K562 (cell line): ENCODE data around the gene FAM83E. TPM values are rescaled to one million over a fixed set of nuclear protein-coding genes. Genes with fewer than 3 reads are reported as not detected.

ENCODE experiments used
- BRF1 ChIP-seq: IDR thresholded peaks from 3 replicates; pipeline ENCODE4 v1.6.1; 2011; ENCODE audit warnings: borderline replicate concordance, mild to moderate bottlenecking; ENCODE audit not compliant: insufficient read length; ENCODE audit errors: extremely low read depth
- KLF1 ChIP-seq: fragments of 450-650 bp; IDR thresholded peaks from 2 replicates; pipeline ENCODE4 v1.6.1; 2016; ENCODE audit warnings: missing genetic modification characterization, missing compliant biosample characterization
- L3MBTL2 ChIP-seq: fragments of 450-650 bp; IDR thresholded peaks from 2 replicates; pipeline ENCODE4 v1.6.1; 2016; ENCODE audit warnings: mild to moderate bottlenecking, moderate library complexity
- LEF1 ChIP-seq: fragments of 450-650 bp; IDR thresholded peaks from 2 replicates; pipeline ENCODE4 v1.6.1; 2016; ENCODE audit warnings: mild to moderate bottlenecking
- MCM3 ChIP-seq: fragments of 450-650 bp; IDR thresholded peaks from 2 replicates; pipeline ENCODE4 v1.6.1; 2016
- MCM7 ChIP-seq, 2 experiments: fragments of 450-650 bp; IDR thresholded peaks; 2 replicates each; pipeline ENCODE4 v1.6.1; 2016 to 2018
- NCOA1 ChIP-seq: fragments of 450-650 bp; IDR thresholded peaks from 2 replicates; pipeline ENCODE4 v1.6.1; 2016; ENCODE audit warnings: low read depth
- NFATC3 ChIP-seq: fragments of 450-650 bp; IDR thresholded peaks from 2 replicates; pipeline ENCODE4 v1.6.1; 2017; ENCODE audit warnings: mild to moderate bottlenecking
- PHF20 ChIP-seq: fragments of 450-650 bp; IDR thresholded peaks from 2 replicates; pipeline ENCODE4 v1.6.1; 2018; ENCODE audit not compliant: partially characterized antibody
- PML ChIP-seq: IDR thresholded peaks from 2 replicates; pipeline ENCODE4 v1.6.1; 2012; ENCODE audit warnings: low read length, inconsistent platforms
- PTBP1 ChIP-seq: fragments of 200-400 bp; formaldehyde crosslinking; IDR thresholded peaks from 2 replicates; pipeline ENCODE4 v1.6.1; 2017; ENCODE audit warnings: low read depth, low read length
- RBBP5 ChIP-seq: fragments of 200-600 bp; sonication (generic); IDR thresholded peaks from 2 replicates; pipeline ENCODE4 v1.6.1; 2012; ENCODE audit warnings: borderline replicate concordance, mild to moderate bottlenecking, low read length, control low read depth, inconsistent platforms; ENCODE audit not compliant: insufficient read depth, poor library complexity, severe bottlenecking
- SRF ChIP-seq, 2 experiments: fragments of 250-450, 450-650 bp in 1 of 2; sonication (Bioruptor Pico) in 1 of 2; sonication (generic) in 1 of 2; formaldehyde crosslinking; IDR thresholded peaks; 2 replicates each; pipeline versions ENCODE4 v1.5.0 to v1.5.1; 2020 to 2022; ENCODE audit warnings: mild to moderate bottlenecking in 1 of 2, missing genetic modification reagents in 1 of 2
- TRIM24 ChIP-seq, 2 experiments: fragments of 450-650 bp; IDR thresholded peaks; 2 replicates each; pipeline ENCODE4 v1.6.1; 2016
- ZEB2 ChIP-seq: fragments of 450-650 bp; IDR thresholded peaks from 2 replicates; pipeline ENCODE4 v1.6.1; 2016
- ZNF212 ChIP-seq: fragments of 450-650 bp; formaldehyde crosslinking; IDR thresholded peaks from 2 replicates; pipeline ENCODE4 v1.4.0; 2020; ENCODE audit warnings: mild to moderate bottlenecking
- polyA plus RNA-seq, 8 experiments: library from polyadenylated mRNA; depleted of rRNA in 4 of 8; stranded (reverse) in 5 of 8; unstranded in 3 of 8; fragments of >200 nt; fragmentation: Nextera tagmentation in 2 of 8; fragmentation: Illumina TruSeq in 1 of 8; extraction: Ambion mirVana in 2 of 8; extraction: Trizol in 1 of 8; gene quantifications; 2 replicates each; pipeline versions ENCODE4 v1.2.1 to v1.2.3, GENCODE V29; 2011 to 2014; ENCODE audit warnings: inconsistent platforms in 1 of 8, missing spikeins in 1 of 8
- total RNA-seq, 7 experiments: library from RNA; depleted of rRNA in 6 of 7; stranded (reverse); fragments of >200 nt in 6 of 7; fragmentation: Illumina TruSeq in 2 of 7; extraction: Trizol in 2 of 7; gene quantifications; 2 replicates each; pipeline versions ENCODE4 v1.2.1 to v1.2.3, GENCODE V29; 2011 to 2021; ENCODE audit warnings: low replicate concordance in 1 of 7
- TF ChIP-seq, protein P1 (sequence below): IDR thresholded peaks from 2 replicates; pipeline ENCODE4 v1.6.1; 2016; ENCODE audit warnings: missing genetic modification characterization, missing compliant biosample characterization
- TF ChIP-seq, protein P2 (sequence below): fragments of 450-650 bp; IDR thresholded peaks from 2 replicates; pipeline ENCODE4 v1.6.1; 2017; ENCODE audit warnings: mild to moderate bottlenecking, moderate library complexity
- TF ChIP-seq, protein P3 (sequence below): fragments of 250-450 bp; sonication (Bioruptor Pico); IDR thresholded peaks from 2 replicates; pipeline ENCODE4 v1.8.0; 2022; ENCODE audit warnings: inconsistent platforms, mild to moderate bottlenecking, moderate library complexity, borderline replicate concordance
- TF ChIP-seq, protein P4 (sequence below), 2 experiments: fragments of 450-650 bp; IDR thresholded peaks; 2 replicates each; pipeline ENCODE4 v1.6.1; 2018; ENCODE audit warnings: mild to moderate bottlenecking in 2 of 2, low read depth in 1 of 2; ENCODE audit not compliant: partially characterized antibody in 2 of 2

Gene FAM83E
- total and polyA plus RNA-seq, 9 of the 15 experiments (the other 6 are each of a cell fraction or from before 2014, with no cell fraction given), result 0.15 to 0.87 (median 0.29) TPM; not detected in 4

DNA sequence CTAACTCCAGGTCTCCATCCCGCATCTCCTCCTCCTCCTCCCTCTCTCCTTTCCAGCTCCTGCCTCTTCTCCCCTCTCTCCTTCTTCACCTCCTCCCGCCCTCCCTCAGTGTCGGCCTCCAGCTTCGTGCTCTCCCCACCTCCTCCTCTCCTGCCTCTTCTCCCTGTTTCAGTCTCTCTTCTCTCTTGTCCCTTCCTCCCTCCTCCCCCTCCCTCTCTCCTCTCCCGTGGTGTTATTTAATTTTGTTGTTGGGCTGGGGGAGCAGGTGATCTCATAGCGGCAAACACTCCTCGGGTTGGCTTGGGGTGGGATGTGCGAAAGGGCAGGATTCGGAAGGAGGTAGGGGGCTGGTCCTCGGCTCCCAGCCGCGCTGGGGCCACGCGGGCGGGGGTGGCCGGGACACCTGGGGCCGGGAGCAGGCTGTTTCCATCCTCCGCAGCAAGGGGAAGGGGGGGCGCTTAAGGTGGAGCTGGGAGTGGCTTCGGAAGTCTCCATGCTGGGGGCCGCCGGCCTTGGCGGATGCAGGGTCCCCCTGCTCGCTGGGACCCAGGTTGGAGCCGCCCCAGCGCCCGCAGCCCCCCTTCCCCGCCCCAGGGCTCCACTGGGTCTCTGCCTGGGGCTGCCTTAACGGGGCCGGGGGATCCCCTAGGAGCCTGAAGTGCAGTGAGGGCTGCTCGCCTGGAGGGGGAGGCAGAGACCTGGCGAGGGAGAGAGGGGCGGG lies 31.3 kb upstream of the FAM83E start, which contains the start of gene CA11 (continued):
- 0 out of 2 replicates have a peak, but pooled peaks have one; percentile 14 for TF ChIP-seq LEF1
- TF ChIP-seq MCM3, result 0 out of 2 replicates have a peak, but pooled peaks have one; percentile 39
- peak; percentile 35; the same call in 1 of the 2 replicates for TF ChIP-seq NCOA1
- TF ChIP-seq BRF1, result no peak
- TF ChIP-seq RBBP5, result no peak
- peak; percentile 54; the same call in 1 of the 2 replicates for TF ChIP-seq L3MBTL2
- TF ChIP-seq, protein P1, sequence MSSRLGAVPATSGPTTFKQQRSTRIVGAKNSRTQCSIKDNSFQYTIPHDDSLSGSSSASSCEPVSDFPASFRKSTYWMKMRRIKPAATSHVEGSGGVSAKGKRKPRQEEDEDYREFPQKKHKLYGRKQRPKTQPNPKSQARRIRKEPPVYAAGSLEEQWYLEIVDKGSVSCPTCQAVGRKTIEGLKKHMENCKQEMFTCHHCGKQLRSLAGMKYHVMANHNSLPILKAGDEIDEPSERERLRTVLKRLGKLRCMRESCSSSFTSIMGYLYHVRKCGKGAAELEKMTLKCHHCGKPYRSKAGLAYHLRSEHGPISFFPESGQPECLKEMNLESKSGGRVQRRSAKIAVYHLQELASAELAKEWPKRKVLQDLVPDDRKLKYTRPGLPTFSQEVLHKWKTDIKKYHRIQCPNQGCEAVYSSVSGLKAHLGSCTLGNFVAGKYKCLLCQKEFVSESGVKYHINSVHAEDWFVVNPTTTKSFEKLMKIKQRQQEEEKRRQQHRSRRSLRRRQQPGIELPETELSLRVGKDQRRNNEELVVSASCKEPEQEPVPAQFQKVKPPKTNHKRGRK (tag), result peak; percentile 88
- peak; percentile 52; the same call in 1 of the 2 replicates for TF ChIP-seq NFATC3
- peak in 1 of 2 experiments; percentile 18; a peak in 2 of 4 replicates for TF ChIP-seq TRIM24 (IDR thresholded peaks at IDR 0.05)
- TF ChIP-seq PML, result no peak
- peak in 1 of 2 experiments; percentile 86; a peak in 1 of 4 replicates for TF ChIP-seq MCM7 (IDR thresholded peaks at IDR 0.05)
- no peak for TF ChIP-seq ZNF212 (CRISPR knock-in tag)
- TF ChIP-seq KLF1, result no peak
- peak in 1 of 2 experiments; percentile 50; a peak in 1 of 4 replicates for TF ChIP-seq SRF (CRISPR knock-in tag; IDR thresholded peaks at IDR 0.05)
- TF ChIP-seq ZEB2, result peak; percentile 87; the same call in 1 of the 2 replicates
- TF ChIP-seq PHF20, result peak; percentile 8
- TF ChIP-seq, protein P2, sequence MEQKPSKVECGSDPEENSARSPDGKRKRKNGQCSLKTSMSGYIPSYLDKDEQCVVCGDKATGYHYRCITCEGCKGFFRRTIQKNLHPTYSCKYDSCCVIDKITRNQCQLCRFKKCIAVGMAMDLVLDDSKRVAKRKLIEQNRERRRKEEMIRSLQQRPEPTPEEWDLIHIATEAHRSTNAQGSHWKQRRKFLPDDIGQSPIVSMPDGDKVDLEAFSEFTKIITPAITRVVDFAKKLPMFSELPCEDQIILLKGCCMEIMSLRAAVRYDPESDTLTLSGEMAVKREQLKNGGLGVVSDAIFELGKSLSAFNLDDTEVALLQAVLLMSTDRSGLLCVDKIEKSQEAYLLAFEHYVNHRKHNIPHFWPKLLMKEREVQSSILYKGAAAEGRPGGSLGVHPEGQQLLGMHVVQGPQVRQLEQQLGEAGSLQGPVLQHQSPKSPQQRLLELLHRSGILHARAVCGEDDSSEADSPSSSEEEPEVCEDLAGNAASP, result no peak
- TF ChIP-seq, protein P3, sequence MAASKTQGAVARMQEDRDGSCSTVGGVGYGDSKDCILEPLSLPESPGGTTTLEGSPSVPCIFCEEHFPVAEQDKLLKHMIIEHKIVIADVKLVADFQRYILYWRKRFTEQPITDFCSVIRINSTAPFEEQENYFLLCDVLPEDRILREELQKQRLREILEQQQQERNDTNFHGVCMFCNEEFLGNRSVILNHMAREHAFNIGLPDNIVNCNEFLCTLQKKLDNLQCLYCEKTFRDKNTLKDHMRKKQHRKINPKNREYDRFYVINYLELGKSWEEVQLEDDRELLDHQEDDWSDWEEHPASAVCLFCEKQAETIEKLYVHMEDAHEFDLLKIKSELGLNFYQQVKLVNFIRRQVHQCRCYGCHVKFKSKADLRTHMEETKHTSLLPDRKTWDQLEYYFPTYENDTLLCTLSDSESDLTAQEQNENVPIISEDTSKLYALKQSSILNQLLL (CRISPR knock-in tag), result no peak
- TF ChIP-seq PTBP1, result no peak
- TF ChIP-seq, protein P4, sequence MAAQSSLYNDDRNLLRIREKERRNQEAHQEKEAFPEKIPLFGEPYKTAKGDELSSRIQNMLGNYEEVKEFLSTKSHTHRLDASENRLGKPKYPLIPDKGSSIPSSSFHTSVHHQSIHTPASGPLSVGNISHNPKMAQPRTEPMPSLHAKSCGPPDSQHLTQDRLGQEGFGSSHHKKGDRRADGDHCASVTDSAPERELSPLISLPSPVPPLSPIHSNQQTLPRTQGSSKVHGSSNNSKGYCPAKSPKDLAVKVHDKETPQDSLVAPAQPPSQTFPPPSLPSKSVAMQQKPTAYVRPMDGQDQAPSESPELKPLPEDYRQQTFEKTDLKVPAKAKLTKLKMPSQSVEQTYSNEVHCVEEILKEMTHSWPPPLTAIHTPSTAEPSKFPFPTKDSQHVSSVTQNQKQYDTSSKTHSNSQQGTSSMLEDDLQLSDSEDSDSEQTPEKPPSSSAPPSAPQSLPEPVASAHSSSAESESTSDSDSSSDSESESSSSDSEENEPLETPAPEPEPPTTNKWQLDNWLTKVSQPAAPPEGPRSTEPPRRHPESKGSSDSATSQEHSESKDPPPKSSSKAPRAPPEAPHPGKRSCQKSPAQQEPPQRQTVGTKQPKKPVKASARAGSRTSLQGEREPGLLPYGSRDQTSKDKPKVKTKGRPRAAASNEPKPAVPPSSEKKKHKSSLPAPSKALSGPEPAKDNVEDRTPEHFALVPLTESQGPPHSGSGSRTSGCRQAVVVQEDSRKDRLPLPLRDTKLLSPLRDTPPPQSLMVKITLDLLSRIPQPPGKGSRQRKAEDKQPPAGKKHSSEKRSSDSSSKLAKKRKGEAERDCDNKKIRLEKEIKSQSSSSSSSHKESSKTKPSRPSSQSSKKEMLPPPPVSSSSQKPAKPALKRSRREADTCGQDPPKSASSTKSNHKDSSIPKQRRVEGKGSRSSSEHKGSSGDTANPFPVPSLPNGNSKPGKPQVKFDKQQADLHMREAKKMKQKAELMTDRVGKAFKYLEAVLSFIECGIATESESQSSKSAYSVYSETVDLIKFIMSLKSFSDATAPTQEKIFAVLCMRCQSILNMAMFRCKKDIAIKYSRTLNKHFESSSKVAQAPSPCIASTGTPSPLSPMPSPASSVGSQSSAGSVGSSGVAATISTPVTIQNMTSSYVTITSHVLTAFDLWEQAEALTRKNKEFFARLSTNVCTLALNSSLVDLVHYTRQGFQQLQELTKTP (IDR thresholded peaks at IDR 0.05; ENCODE audit: low read depth in 1 of 2, partially characterized antibody in 2 of 2), result peak; percentile 72 to 85
